Natural killer cell treated with Interleukin-12 subunit alpha and Interleukin-12 subunit beta and Interleukin-15 and Interleukin-18, amount 100 ng/mL, for 72 hours (primary cell): Measurements from ENCODE around the gene DNAJA3. TPM values are rescaled to one million over a fixed set of nuclear protein-coding genes. Genes with fewer than 3 reads are reported as not detected.
A peak's percentile ranks its signal among the peaks of the same experiment; 100 is the strongest.

Experiments used
- ATAC-seq, 2 donors: fragments of 150-1000 bp; cut with Tn5 transposase in 1 of 2; sonication (Bioruptor Pico), chemical (Tn5 transposase) in 1 of 2; 2 replicates each; pipeline ENCODE4 v1.10.0; 2021
- DNase-seq: peaks from one replicate; pipeline ENCODE4 v3.0.0; 2022; ENCODE audit warnings: low spot score
- H3K27ac Mint-ChIP-seq, 2 donors: 1 replicate in 1 of 2; 2 replicates in 1 of 2; pipeline ENCODE4 v1.8.0; 2022; ENCODE audit warnings: mixed read lengths in 2 of 2, mild to moderate bottlenecking in 1 of 2, moderate library complexity in 1 of 2
- H3K27me3 Mint-ChIP-seq, 2 donors: 1 replicate in 1 of 2; 2 replicates in 1 of 2; pipeline ENCODE4 v1.8.0; 2022; ENCODE audit warnings: mixed read lengths in 2 of 2
- H3K36me3 Mint-ChIP-seq: one replicate; pipeline ENCODE4 v1.8.0; 2022; ENCODE audit warnings: mixed read lengths
- H3K4me1 Mint-ChIP-seq, 2 donors: 1 replicate in 1 of 2; 2 replicates in 1 of 2; pipeline ENCODE4 v1.8.0; 2022; ENCODE audit warnings: low read depth in 2 of 2, mixed read lengths in 2 of 2, mild to moderate bottlenecking in 1 of 2
- H3K4me3 Mint-ChIP-seq: one replicate; pipeline ENCODE4 v1.8.0; 2022; ENCODE audit warnings: mixed read lengths
- H3K9me3 Mint-ChIP-seq: 2 replicates; pipeline ENCODE4 v1.8.0; 2022; ENCODE audit warnings: mixed read lengths
- total RNA-seq, 2 donors: library from RNA; stranded (reverse); gene quantifications; one replicate each; pipeline ENCODE4 v1.2.3, GENCODE V29; 2022

The DNAJA3 gene
- total RNA-seq, 2 donors from 2014 or later = 55.0 to 99.8 TPM

GRCh38 chr16:4420505-4421105, 5.1 kb upstream of the DNAJA3 start:
- ATAC-seq = no peak
- no peak for DNase-seq
- Mint-ChIP-seq H3K27me3 (no peaks in the 10 kb centered on the region), H3K36me3 (peaks cover under 1% of the 10 kb centered on the region), H3K9me3 (no peaks in the 10 kb centered on the region), H3K4me1 (peaks cover 7 to 9% of the 10 kb centered on the region in 2 donors), H3K27ac (no peak overlapping the region), H3K4me3 (no peak overlapping the region)

GRCh38 chr16:4426021-4426684, 485 bp downstream of the DNAJA3 start:
- no peaks in the 10 kb centered on the region for H3K9me3 Mint-ChIP-seq
- no peaks in the 10 kb centered on the region for H3K27me3 Mint-ChIP-seq
- peaks cover 10% of the 10 kb centered on the region for H3K36me3 Mint-ChIP-seq
- peak overlapping the region; percentile 93 for H3K4me3 Mint-ChIP-seq
- H3K27ac Mint-ChIP-seq = peak overlapping the region; percentile 98 to 99
- peak; percentile 2 to 29 for ATAC-seq
- peaks cover 26% of the 10 kb centered on the region in 2 donors for H3K4me1 Mint-ChIP-seq
- DNase-seq = no peak

- peak overlapping the region; percentile 93 for H3K4me3 Mint-ChIP-seq
- no peak for DNase-seq
- H3K4me1 Mint-ChIP-seq = peaks cover 26 to 30% of the 10 kb centered on the region in 2 donors
- no peaks in the 10 kb centered on the region for H3K27me3 Mint-ChIP-seq
- H3K36me3 Mint-ChIP-seq = peaks cover 10% of the 10 kb centered on the region
- no peak for ATAC-seq
- H3K9me3 Mint-ChIP-seq = no peaks in the 10 kb centered on the region
- H3K27ac Mint-ChIP-seq = peak overlapping the region; percentile 98 to 99
Measured at GRCh38 chr16:4426722-4427372, 1.2 kb downstream of the DNAJA3 start.

- no peaks in the 10 kb centered on the region for H3K9me3 Mint-ChIP-seq
- no peaks in the 10 kb centered on the region for H3K27me3 Mint-ChIP-seq
- ATAC-seq (no peak), DNase-seq (no peak)
- peaks cover 26 to 34% of the 10 kb centered on the region in 2 donors for H3K4me1 Mint-ChIP-seq
- H3K4me3 Mint-ChIP-seq = no peak overlapping the region
- peaks cover 15% of the 10 kb centered on the region for H3K36me3 Mint-ChIP-seq
- H3K27ac Mint-ChIP-seq = peak overlapping the region in 1 of 2 donors; percentile 70
Measured at GRCh38 chr16:4428500-4428899, 2.8 kb downstream of the DNAJA3 start.

- Mint-ChIP-seq H3K4me1 (peaks cover 20 to 33% of the 10 kb centered on the region in 2 donors), H3K27ac (peak overlapping the region in 1 of 2 donors; percentile 21), H3K4me3 (no peak overlapping the region), H3K36me3 (peaks cover 35% of the 10 kb centered on the region), H3K9me3 (no peaks in the 10 kb centered on the region), H3K27me3 (no peaks in the 10 kb centered on the region)
- DNase-seq = no peak
- ATAC-seq = no peak
Measured at GRCh38 chr16:4431023-4431422, 5.4 kb downstream of the DNAJA3 start.

GRCh38 chr16:4433228-4433627, 7.6 kb downstream of the DNAJA3 start:
- no peak for DNase-seq
- no peak for ATAC-seq
- Mint-ChIP-seq H3K27ac (no peak overlapping the region), H3K4me1 (peaks cover 4 to 17% of the 10 kb centered on the region in 2 donors), H3K27me3 (no peaks in the 10 kb centered on the region), H3K9me3 (no peaks in the 10 kb centered on the region), H3K4me3 (no peak overlapping the region), H3K36me3 (peaks cover 32% of the 10 kb centered on the region)

GRCh38 chr16:4433914-4434787, 8.5 kb downstream of the DNAJA3 start:
- Mint-ChIP-seq H3K27me3 (no peaks in the 10 kb centered on the region), H3K4me3 (no peak overlapping the region), H3K36me3 (peaks cover 32% of the 10 kb centered on the region), H3K9me3 (no peaks in the 10 kb centered on the region), H3K4me1 (peaks cover 0 to 14% of the 10 kb centered on the region in 2 donors), H3K27ac (peak overlapping the region in 1 of 2 donors; percentile 36)
- ATAC-seq (no peak), DNase-seq (no peak)

GRCh38 chr16:4435337-4436067, 9.8 kb downstream of the DNAJA3 start:
- no peaks in the 10 kb centered on the region for H3K27me3 Mint-ChIP-seq
- H3K36me3 Mint-ChIP-seq = peaks cover 32% of the 10 kb centered on the region
- no peak for DNase-seq
- no peak for ATAC-seq
- no peak overlapping the region for H3K4me3 Mint-ChIP-seq
- H3K9me3 Mint-ChIP-seq = no peaks in the 10 kb centered on the region
- no peak overlapping the region for H3K27ac Mint-ChIP-seq
- peaks cover 0 to 14% of the 10 kb centered on the region in 2 donors for H3K4me1 Mint-ChIP-seq

GRCh38 chr16:4437366-4437765, 11.7 kb downstream of the DNAJA3 start:
- Mint-ChIP-seq H3K9me3 (no peaks in the 10 kb centered on the region), H3K4me1 (peaks cover 0 to 9% of the 10 kb centered on the region in 2 donors), H3K27ac (no peak overlapping the region), H3K4me3 (no peak overlapping the region), H3K36me3 (peaks cover 39% of the 10 kb centered on the region), H3K27me3 (no peaks in the 10 kb centered on the region)
- no peak for ATAC-seq
- DNase-seq = no peak

GRCh38 chr16:4442371-4442770, 16.7 kb downstream of the DNAJA3 start:
- no peak for DNase-seq
- no peak for ATAC-seq
- Mint-ChIP-seq H3K27ac (no peak overlapping the region), H3K36me3 (peaks cover 24% of the 10 kb centered on the region), H3K27me3 (no peaks in the 10 kb centered on the region), H3K9me3 (no peaks in the 10 kb centered on the region), H3K4me1 (no peaks in the 10 kb centered on the region), H3K4me3 (no peak overlapping the region)

- DNase-seq (no peak), ATAC-seq (no peak)
- Mint-ChIP-seq H3K27ac (peak overlapping the region in 1 of 2 donors; percentile 23), H3K4me3 (no peak overlapping the region), H3K4me1 (no peaks in the 10 kb centered on the region), H3K9me3 (no peaks in the 10 kb centered on the region), H3K36me3 (peaks cover 23% of the 10 kb centered on the region), H3K27me3 (no peaks in the 10 kb centered on the region)
Measured at GRCh38 chr16:4443271-4443670, 17.6 kb downstream of the DNAJA3 start.

GRCh38 chr16:4443986-4444385, 18.3 kb downstream of the DNAJA3 start:
- DNase-seq = no peak
- Mint-ChIP-seq H3K36me3 (peaks cover 23% of the 10 kb centered on the region), H3K4me3 (no peak overlapping the region), H3K9me3 (no peaks in the 10 kb centered on the region), H3K4me1 (no peaks in the 10 kb centered on the region), H3K27me3 (no peaks in the 10 kb centered on the region), H3K27ac (peak overlapping the region in 1 of 2 donors; percentile 23)
- ATAC-seq = no peak

- peaks cover 4% of the 10 kb centered on the region for H3K36me3 Mint-ChIP-seq
- peaks cover 0 to 4% of the 10 kb centered on the region in 2 donors for H3K4me1 Mint-ChIP-seq
- ATAC-seq (no peak), DNase-seq (no peak)
- no peaks in the 10 kb centered on the region for H3K27me3 Mint-ChIP-seq
- H3K9me3 Mint-ChIP-seq = no peaks in the 10 kb centered on the region
- H3K27ac Mint-ChIP-seq = no peak overlapping the region
- no peak overlapping the region for H3K4me3 Mint-ChIP-seq
Measured at GRCh38 chr16:4450430-4450829, 24.8 kb downstream of the DNAJA3 start.
